GM13977 (cell line): ENCODE data around the gene SLC49A4.

Experiments used
- DNase-seq: peaks from one replicate; pipeline ENCODE4 v3.0.0; 2012; ENCODE audit warnings: low spot score
- in situ Hi-C: fragments of 300-500 bp; cut with MboI; formaldehyde crosslinking; loops from one replicate; pipeline ENCODE4 v1.12.0; 2022; ENCODE audit warnings: low sequenced_read_pairs, low pct_unique_long_range_greater_than_20kb, mixed read lengths, inconsistent platforms; ENCODE audit not compliant: unreplicated experiment
- TF ChIP-seq, protein P1 (sequence below): IDR thresholded peaks from 2 replicates; pipeline ENCODE4 v1.5.1; 2012; ENCODE audit warnings: mild to moderate bottlenecking, control low read depth; ENCODE audit not compliant: insufficient read depth; ENCODE audit errors: extremely low read depth, missing control alignments

SLC49A4 gene

GRCh38 chr3:122911901-122912300 lies 117.0 kb downstream of the SLC49A4 start:
- in situ Hi-C loops, result no loop called here
- TF ChIP-seq, protein P1, sequence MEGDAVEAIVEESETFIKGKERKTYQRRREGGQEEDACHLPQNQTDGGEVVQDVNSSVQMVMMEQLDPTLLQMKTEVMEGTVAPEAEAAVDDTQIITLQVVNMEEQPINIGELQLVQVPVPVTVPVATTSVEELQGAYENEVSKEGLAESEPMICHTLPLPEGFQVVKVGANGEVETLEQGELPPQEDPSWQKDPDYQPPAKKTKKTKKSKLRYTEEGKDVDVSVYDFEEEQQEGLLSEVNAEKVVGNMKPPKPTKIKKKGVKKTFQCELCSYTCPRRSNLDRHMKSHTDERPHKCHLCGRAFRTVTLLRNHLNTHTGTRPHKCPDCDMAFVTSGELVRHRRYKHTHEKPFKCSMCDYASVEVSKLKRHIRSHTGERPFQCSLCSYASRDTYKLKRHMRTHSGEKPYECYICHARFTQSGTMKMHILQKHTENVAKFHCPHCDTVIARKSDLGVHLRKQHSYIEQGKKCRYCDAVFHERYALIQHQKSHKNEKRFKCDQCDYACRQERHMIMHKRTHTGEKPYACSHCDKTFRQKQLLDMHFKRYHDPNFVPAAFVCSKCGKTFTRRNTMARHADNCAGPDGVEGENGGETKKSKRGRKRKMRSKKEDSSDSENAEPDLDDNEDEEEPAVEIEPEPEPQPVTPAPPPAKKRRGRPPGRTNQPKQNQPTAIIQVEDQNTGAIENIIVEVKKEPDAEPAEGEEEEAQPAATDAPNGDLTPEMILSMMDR, result no peak
- peak; percentile 9 for DNase-seq

- in situ Hi-C loops, result no loop called here
- peak; percentile 12 for DNase-seq
- TF ChIP-seq, protein P1, result no peak
These were observed 118.1 kb downstream of the SLC49A4 start for GRCh38 chr3:122912772-122913538.

- TF ChIP-seq, protein P1, result no peak
- DNase-seq, result peak; percentile 17
- in situ Hi-C loops, result no loop called here
These were observed 118.8 kb downstream of the SLC49A4 start for GRCh38 chr3:122913539-122914100.

GRCh38 chr3:122915300-122916055 lies 120.6 kb downstream of the SLC49A4 start:
- peak; percentile 12 for DNase-seq
- in situ Hi-C loops, result no loop called here
- TF ChIP-seq, protein P1, result no peak

DNA sequence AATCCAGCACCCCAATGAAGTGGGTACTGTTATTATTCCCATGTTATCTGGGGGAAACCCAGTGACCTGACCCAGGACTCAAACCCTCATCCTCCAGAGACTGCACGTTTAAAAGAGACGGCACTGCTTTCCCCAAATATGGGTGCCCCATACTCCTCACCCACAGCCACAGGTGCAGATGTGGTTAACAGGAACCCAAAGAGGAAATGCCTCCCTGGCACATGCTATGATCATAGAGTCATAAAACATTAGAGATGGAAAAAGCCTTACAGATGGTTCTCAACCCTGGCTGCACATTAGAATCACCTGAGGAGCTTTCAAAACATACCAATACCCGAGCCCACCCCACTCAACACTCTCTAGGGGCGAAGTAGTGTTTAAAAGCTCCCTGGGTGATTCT lies 121.2 kb downstream of the SLC49A4 start:
- peak; percentile 17 for DNase-seq
- in situ Hi-C loops, result no loop called here
- TF ChIP-seq, protein P1, result no peak

DNA sequence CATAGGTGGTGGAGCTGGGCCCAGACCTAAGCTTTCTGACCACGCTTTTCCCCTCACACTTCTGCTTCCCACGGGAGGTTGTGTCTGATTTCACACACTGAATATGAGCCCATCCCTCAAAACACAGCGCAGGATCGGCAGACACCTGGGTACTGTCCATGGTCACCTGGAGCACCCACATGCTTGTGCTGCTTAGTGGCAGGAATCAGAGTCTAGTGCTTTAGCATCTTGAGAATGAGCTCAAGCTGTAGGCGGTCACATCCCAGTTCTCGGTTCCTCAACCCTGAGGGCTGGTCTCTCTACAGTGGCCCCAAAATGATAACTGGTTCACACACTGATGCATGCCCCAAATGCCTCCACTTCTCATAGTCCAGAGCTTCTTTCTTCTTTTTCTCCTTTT lies 121.7 kb downstream of the SLC49A4 start:
- peak; percentile 70 for DNase-seq
- in situ Hi-C loops, result no loop called here
- TF ChIP-seq, protein P1, result no peak
